EL (cell line): Measurements from ENCODE around the gene SSTR5.

Experiments
- DNase-seq: peaks from one replicate; pipeline ENCODE4 v3.0.0-alpha.2; 2016

SSTR5 gene

DNA sequence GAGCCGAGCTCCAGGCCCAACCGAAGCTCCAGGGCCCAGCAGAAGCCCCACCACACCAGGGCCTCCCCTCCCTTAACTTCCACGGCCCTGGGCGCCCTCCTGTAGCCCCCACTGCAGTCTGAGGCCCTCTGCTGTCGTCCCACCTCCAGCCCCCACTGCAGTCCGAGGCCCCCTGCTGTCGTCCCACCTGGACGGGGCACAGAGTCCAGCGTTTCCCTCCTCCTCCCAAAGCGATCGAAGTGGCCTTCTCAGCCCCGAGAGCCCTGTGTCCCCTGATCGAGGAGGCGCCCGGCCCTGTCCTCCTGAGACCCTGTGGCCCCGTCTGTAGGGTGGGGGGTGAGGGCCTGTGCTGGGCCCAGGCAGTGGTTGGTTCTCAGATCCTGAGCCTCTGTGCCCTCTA is 54.6 kb downstream of the SSTR5 start:
- no peak for DNase-seq

DNA sequence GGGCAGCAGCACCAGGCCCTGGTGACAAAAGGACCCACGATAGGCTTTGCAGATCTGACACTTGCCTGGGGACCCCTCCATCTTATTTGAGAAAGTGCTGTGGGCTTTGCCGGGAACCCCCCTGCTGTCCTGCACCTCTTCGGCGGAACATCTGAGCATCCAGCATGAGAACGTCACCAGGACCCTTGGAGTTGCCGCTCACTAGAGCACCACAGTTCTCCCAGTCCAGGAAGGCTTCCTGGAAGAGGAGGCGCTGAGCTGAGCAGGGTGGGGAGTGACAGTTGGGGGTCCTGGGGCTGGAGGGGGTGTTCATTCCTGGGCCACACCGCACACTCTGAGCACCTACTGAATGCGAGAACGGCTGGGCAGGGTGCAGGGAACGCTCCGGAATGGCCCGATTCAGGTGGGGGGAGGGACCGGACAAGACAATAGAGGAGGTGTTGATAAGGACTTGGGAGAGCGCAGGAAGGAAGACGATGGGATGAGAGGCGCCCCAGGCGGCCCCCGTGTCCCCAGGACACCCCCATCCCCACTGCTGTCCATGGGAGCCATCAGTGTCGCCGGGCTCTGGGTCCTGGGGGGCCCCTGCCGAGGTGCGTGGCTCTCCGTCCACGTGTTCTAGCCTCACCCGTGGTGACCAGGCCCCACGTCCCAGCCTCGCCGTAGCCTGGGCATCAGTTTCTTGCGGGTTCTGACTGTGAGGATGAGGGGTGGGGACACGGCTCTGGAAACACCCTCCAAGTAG is 55.6 kb downstream of the SSTR5 start:
- no peak for DNase-seq

DNA sequence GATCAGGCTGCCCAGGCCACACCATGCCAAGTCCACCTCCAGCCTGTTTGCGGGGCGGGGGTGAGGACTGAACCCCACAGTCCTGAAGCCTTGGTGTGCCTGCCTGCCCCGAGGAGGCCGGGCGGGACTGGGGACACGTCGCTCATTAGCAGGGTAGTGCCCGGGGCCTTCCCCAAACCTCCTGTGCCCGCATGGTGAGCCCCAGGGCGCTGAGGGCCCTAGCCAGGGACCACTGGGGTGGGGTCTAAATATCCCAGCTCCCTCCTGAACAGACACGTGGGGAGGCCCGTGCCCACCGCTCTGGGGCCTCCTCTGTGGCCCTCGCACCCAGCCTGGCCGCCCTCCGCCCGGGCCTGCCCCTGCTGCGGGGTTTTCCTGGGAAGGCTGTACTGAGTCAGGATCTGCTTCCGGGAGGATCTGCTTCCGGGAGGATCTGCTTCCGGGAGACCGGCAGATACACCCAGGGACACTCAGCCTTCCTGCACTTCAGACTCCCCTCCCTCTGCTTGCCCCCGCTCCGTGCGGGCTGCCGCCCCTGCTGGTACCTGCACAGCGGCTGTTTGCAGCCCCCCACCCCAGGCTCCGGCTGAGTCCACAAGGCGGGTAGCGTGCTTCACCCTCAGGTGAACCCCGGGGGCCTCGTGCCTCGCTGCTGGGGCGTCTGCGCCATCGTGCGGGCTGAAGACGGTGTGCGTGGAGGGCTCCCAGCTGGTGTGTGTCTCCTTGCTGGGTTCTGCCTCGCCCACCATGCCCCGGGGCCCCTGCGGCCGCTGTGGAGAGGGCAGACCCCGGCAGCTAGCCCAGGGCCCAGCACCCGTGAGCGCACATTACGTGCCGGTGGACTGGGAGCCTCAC is 56.8 kb downstream of the SSTR5 start:
- DNase-seq, result no peak

DNA sequence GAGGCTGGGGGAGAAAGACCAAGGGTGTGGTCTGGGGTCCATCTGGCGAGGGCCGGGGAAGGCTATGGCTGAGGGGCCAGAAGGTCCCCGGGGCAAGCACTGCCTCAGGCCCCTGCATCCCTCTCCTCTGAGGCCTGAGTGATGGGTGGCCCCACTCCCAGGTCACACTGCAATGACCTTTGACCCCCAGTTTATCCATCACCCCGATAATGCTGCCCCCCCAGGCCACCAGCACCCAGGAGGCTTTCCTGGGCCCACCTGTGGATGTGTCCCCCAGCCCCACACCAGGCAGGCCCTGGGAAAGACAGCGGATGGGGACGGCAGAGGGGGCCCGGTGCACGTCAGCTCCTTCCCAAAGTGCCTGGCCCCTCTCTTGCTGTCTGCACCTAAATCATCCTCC is 57.8 kb downstream of the SSTR5 start:
- no peak for DNase-seq
